GM21717 (cell line): Measurements from ENCODE around the gene WBP2.
"Not testable (repeated sequence)": the region's sequence is repeated elsewhere in the genome, so short reads cannot be mapped to it uniquely, and the experiment has no call there.

Experiments
- ATAC-seq: cut with Tn5 transposase; IDR thresholded peaks from one replicate; pipeline ENCODE4 v1.9.1; 2021; ENCODE audit warnings: mild to moderate bottlenecking, moderate library complexity; ENCODE audit not compliant: unreplicated experiment

The WBP2 gene

GRCh38 chr17:75868730-75869281 is 13.7 kb upstream of the WBP2 start:
- not testable (repeated sequence) for ATAC-seq

- ATAC-seq = not testable (repeated sequence)
Measured at GRCh38 chr17:75865404-75866188, 10.5 kb upstream of the WBP2 start.

GRCh38 chr17:75864887-75865286 is 9.8 kb upstream of the WBP2 start:
- peak; percentile 28 for ATAC-seq

- ATAC-seq = peak; percentile 81
Measured at GRCh38 chr17:75864448-75864871, 9.3 kb upstream of the WBP2 start.

- ATAC-seq = no peak
Measured at GRCh38 chr17:75861927-75862317, 6.8 kb upstream of the WBP2 start.

GRCh38 chr17:75859358-75859757 is 4.2 kb upstream of the WBP2 start:
- ATAC-seq = not testable (repeated sequence)

- ATAC-seq = no peak
Measured at GRCh38 chr17:75856062-75856756, 1.1 kb upstream of the WBP2 start.

- ATAC-seq = no peak
Measured at GRCh38 chr17:75854881-75855309, 240 bp downstream of the WBP2 start.

- no peak for ATAC-seq
Measured at GRCh38 chr17:75854101-75854748, 910 bp downstream of the WBP2 start.

GRCh38 chr17:75853433-75853832 is 1.7 kb downstream of the WBP2 start:
- no peak for ATAC-seq

- not testable (repeated sequence) for ATAC-seq
Measured at GRCh38 chr17:75851693-75851991, 3.5 kb downstream of the WBP2 start.

GRCh38 chr17:75850928-75851692 is 4.0 kb downstream of the WBP2 start:
- no peak for ATAC-seq

GRCh38 chr17:75849724-75850123 is 5.4 kb downstream of the WBP2 start:
- ATAC-seq = no peak

- no peak for ATAC-seq
Measured at GRCh38 chr17:75849279-75849646, 5.9 kb downstream of the WBP2 start.

GRCh38 chr17:75848523-75849278 is 6.4 kb downstream of the WBP2 start:
- no peak for ATAC-seq

GRCh38 chr17:75847614-75848522 is 7.3 kb downstream of the WBP2 start:
- ATAC-seq = no peak

GRCh38 chr17:75846692-75847613 is 8.2 kb downstream of the WBP2 start:
- ATAC-seq = no peak
